Left renal pelvis (tissue), 4 donors: ENCODE results near the gene SERPINA7. TPM values are rescaled to one million over a fixed set of nuclear protein-coding genes. Genes with fewer than 3 reads are reported as not detected.

Source experiments
- polyA plus RNA-seq, 4 donors: library from polyadenylated mRNA; unstranded; fragments of 120-200 nt; gene quantifications; one replicate each; pipeline ENCODE4 v1.2.1, GENCODE V29; 2013; ENCODE audit not compliant: insufficient read length in 4 of 4

The SERPINA7 gene
- polyA plus RNA-seq, 4 donors = 0.18 to 0.89 (median 0.21) TPM

Other genes starting within 250 kb of the SERPINA7 start
- gene NRK, start 216.2 kb downstream of the SERPINA7 start, polyA plus RNA-seq = 10 to 100 TPM; 13.6 to 68.5 (median 22.3) TPM
- 1 to 10 TPM; 1.8 to 3.6 (median 2.9) TPM for gene PWWP3B, start 129.6 kb upstream of the SERPINA7 start, polyA plus RNA-seq